Tibial nerve (tissue), 3 donors: ENCODE data around the gene MEIS2.

Experiments used
- CTCF ChIP-seq, 5 experiments: fragments of 200-600 bp in 3 of 5; fragments of 450-650 bp in 2 of 5; sonication (generic) in 3 of 5; IDR thresholded peaks; one replicate each; pipeline ENCODE4 v1.5.1; 2016 to 2019; ENCODE audit warnings: antibody characterized with exemption in 5 of 5, mild to moderate bottlenecking in 3 of 5, moderate library complexity in 2 of 5
- POLR2A ChIP-seq, 2 donors: fragments of 450-650 bp; IDR thresholded peaks; one replicate each; pipeline ENCODE4 v1.6.1; 2017; ENCODE audit warnings: antibody characterized with exemption in 2 of 2, mild to moderate bottlenecking in 2 of 2, moderate library complexity in 2 of 2

- no peak for TF ChIP-seq CTCF (IDR thresholded peaks at IDR 0.05)
- no peak for TF ChIP-seq POLR2A (IDR thresholded peaks at IDR 0.05)
Observed at GRCh38 chr15:37079726-37080125, 20.6 kb downstream of the MEIS2 start.
